PC-9 (cell line): Measurements from ENCODE around the gene MTERF4. TPM values are rescaled to one million over a fixed set of nuclear protein-coding genes. Genes with fewer than 3 reads are reported as not detected.

Experiments used
- BruUV-seq: library from RNA; stranded (reverse); fragments of 400-500 nt; replicated peaks from 2 replicates; lab custom pipeline; 2021; lab: Mats Ljungman, UMichigan
- CTCF ChIA-PET: fragments of 300-600 bp; sonication (Branson Sonifier 250); formaldehyde crosslinking; loops from one replicate; lab custom pipeline; 2022; ENCODE audit warnings: antibody characterized with exemption; lab: Charles Lee
- POLR2A ChIA-PET: fragments of 300-600 bp; sonication (Branson Sonifier 250); formaldehyde crosslinking; loops from one replicate; lab custom pipeline; 2022; ENCODE audit warnings: antibody characterized with exemption; ENCODE audit not compliant: unreplicated experiment; lab: Charles Lee
- DNase-seq, 2 experiments: peaks; one replicate each; pipeline versions ENCODE4 v3.0.0 to v3.0.0-alpha.2; 2015 to 2022; ENCODE audit warnings: mixed read lengths in 1 of 2
- H2AFZ ChIP-seq: fragments of 200-600 bp; sonication (generic); 2 replicates; pipeline ENCODE4 v1.8.1; 2017; ENCODE audit warnings: antibody characterized with exemption
- H3F3A ChIP-seq: fragments of 200-600 bp; sonication (generic); 2 replicates; pipeline ENCODE4 v1.8.1; 2017; ENCODE audit warnings: antibody characterized with exemption, mild to moderate bottlenecking, low read depth; ENCODE audit not compliant: insufficient read depth
- H3K27ac ChIP-seq: fragments of 200-600 bp; sonication (generic); 2 replicates; pipeline ENCODE4 v1.6.1; 2016; ENCODE audit warnings: mixed run types
- H3K27me3 ChIP-seq: fragments of 200-600 bp; sonication (generic); 2 replicates; pipeline ENCODE4 v1.6.1; 2016; ENCODE audit warnings: low read depth, mixed run types; ENCODE audit not compliant: insufficient read depth
- H3K36me3 ChIP-seq: fragments of 200-600 bp; sonication (generic); 2 replicates; pipeline ENCODE4 v1.6.1; 2016; ENCODE audit warnings: low read depth, mixed run types
- H3K4me1 ChIP-seq: fragments of 200-600 bp; sonication (generic); replicated peaks from 2 replicates; pipeline ENCODE4 v1.6.1; 2016; ENCODE audit warnings: mixed run types; ENCODE audit not compliant: insufficient read depth
- H3K4me2 ChIP-seq: fragments of 200-600 bp; sonication (generic); 2 replicates; pipeline ENCODE4 v1.6.1; 2017; ENCODE audit warnings: mixed run types
- H3K4me3 ChIP-seq: fragments of 200-600 bp; sonication (generic); 2 replicates; pipeline ENCODE4 v1.6.1; 2016; ENCODE audit warnings: mixed run types
- H3K79me2 ChIP-seq: fragments of 200-600 bp; sonication (generic); 2 replicates; pipeline ENCODE4 v1.6.1; 2017; ENCODE audit warnings: low read depth, mixed run types
- H3K9me2 ChIP-seq: fragments of 200-600 bp; sonication (generic); 2 replicates; pipeline ENCODE4 v1.8.1; 2017; ENCODE audit warnings: mild to moderate bottlenecking; ENCODE audit not compliant: insufficient read depth
- H3K9me3 ChIP-seq: fragments of 200-600 bp; sonication (generic); 2 replicates; pipeline ENCODE4 v1.8.1; 2016; ENCODE audit warnings: low read depth; ENCODE audit not compliant: insufficient read depth
- H4K20me1 ChIP-seq: fragments of 200-600 bp; sonication (generic); 2 replicates; pipeline ENCODE4 v1.8.1; 2017; ENCODE audit not compliant: insufficient read depth
- EZH2 ChIP-seq: fragments of 200-600 bp; sonication (generic); IDR thresholded peaks from 2 replicates; pipeline ENCODE4 v1.8.0; 2017; ENCODE audit warnings: antibody characterized with exemption, low read depth
- intact Hi-C: fragments of 100-400 bp; cut with micrococcal nuclease; formaldehyde crosslinking; loops from one replicate; pipeline ENCODE4 v1.10.0; 2022; ENCODE audit not compliant: unreplicated experiment
- total RNA-seq: library from RNA; stranded (reverse); gene quantifications from 2 replicates; pipeline ENCODE4 v1.2.3, GENCODE V29; 2021
- TF ChIP-seq, protein P1 (sequence below): fragments of 200-600 bp; sonication (generic); conservative IDR thresholded peaks from 2 replicates; pipeline ENCODE4 v1.6.1; 2017; ENCODE audit warnings: mixed run types, antibody characterized with exemption, mild to moderate bottlenecking, moderate library complexity

Gene MTERF4
- total RNA-seq, 1 experiment from 2014 or later, result 42.8 TPM

DNA sequence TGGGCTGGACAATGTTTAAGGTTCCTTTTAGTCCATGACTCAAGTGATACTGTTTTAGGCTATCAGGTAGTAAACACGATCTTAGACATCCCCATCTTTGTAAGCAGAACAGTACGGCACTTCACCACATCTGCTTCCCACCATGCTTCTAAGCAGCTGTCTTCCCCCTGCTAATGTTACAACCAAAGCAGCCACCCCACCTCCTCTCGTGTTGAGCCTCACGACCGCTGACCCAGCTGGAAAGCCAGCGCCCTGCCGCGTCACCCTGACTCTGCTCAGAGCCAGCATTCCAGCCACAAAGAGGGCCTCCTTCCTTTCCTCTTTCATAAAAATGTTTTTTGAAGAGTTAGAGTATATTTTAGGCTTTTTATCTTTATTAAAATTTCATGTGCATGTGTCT is 9.4 kb downstream of the MTERF4 start:
- POLR2A ChIA-PET, result interaction anchor here (0.6 kb wide), 1 partner anchor 14 kb away, joined by 4 read pairs; no protein-coding TSS in a partner anchor
- CTCF ChIA-PET, result no interaction called here
- Histone ChIP-seq H3F3A (peaks cover 1% of the 10 kb centered on the region; the same call in 1 of the 2 replicates), H3K27me3 (no peaks in the 10 kb centered on the region), H3K36me3 (peaks cover 28% of the 10 kb centered on the region), H4K20me1 (peaks cover 6% of the 10 kb centered on the region; the same call in 1 of the 2 replicates), H3K79me2 (no peaks in the 10 kb centered on the region), H3K4me1 (no peaks in the 10 kb centered on the region), H3K9me2 (no peaks in the 10 kb centered on the region), H3K4me3 (no peak overlapping the region), H3K27ac (no peak overlapping the region), H3K9me3 (no peaks in the 10 kb centered on the region), H2AFZ (no peak overlapping the region), H3K4me2 (no peak overlapping the region)
- BruUV-seq, result no TSS peak
- DNase-seq, result no peak
- TF ChIP-seq, protein P1, sequence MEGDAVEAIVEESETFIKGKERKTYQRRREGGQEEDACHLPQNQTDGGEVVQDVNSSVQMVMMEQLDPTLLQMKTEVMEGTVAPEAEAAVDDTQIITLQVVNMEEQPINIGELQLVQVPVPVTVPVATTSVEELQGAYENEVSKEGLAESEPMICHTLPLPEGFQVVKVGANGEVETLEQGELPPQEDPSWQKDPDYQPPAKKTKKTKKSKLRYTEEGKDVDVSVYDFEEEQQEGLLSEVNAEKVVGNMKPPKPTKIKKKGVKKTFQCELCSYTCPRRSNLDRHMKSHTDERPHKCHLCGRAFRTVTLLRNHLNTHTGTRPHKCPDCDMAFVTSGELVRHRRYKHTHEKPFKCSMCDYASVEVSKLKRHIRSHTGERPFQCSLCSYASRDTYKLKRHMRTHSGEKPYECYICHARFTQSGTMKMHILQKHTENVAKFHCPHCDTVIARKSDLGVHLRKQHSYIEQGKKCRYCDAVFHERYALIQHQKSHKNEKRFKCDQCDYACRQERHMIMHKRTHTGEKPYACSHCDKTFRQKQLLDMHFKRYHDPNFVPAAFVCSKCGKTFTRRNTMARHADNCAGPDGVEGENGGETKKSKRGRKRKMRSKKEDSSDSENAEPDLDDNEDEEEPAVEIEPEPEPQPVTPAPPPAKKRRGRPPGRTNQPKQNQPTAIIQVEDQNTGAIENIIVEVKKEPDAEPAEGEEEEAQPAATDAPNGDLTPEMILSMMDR, result no peak
- no peak for TF ChIP-seq EZH2
- intact Hi-C loops, result no loop called here

DNA sequence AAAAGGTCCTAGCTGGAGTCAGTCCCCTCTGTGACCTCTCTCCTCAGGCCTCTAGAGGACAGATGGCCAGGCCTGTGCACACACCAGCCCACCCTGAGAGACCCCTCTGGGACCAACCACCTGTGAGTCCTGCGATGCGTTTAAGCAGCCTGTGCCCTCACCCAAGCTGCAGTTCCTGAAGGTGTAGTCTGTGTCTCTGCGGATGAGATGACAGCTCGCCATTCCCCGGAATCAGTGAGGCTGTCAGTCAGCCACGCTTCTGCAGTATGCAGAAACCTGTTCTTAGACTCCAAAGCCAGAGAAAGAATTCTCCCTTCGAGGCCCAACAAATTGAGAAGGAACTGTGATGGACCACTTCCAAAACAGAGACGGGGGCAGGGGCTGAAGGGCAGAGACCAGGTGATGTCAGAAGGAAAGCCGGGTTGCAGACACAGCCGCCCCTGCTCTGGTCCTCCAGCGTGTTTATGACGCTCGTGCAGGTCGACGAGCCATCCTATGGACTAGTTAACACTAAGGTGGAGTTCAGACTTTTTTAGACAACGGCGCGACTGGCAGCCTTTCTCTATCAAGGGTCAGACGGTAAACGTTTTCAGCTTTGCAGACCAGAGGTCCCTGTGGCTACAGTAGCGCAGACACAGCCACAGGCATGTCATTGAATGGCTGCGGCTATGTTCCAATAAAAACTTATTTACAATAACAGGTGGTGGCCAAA is 10.2 kb downstream of the MTERF4 start:
- Histone ChIP-seq H3F3A (no peaks in the 10 kb centered on the region; the same call in 1 of the 2 replicates), H3K4me1 (no peaks in the 10 kb centered on the region), H2AFZ (no peak overlapping the region), H3K27ac (no peak overlapping the region), H3K4me3 (no peak overlapping the region), H3K79me2 (no peaks in the 10 kb centered on the region), H3K36me3 (peaks cover 35% of the 10 kb centered on the region), H4K20me1 (peaks cover 6% of the 10 kb centered on the region; the same call in 1 of the 2 replicates), H3K9me3 (no peaks in the 10 kb centered on the region), H3K9me2 (no peaks in the 10 kb centered on the region), H3K4me2 (no peak overlapping the region), H3K27me3 (no peaks in the 10 kb centered on the region)
- no peak for DNase-seq
- POLR2A ChIA-PET, result no interaction called here
- intact Hi-C loops, result no loop called here
- no TSS peak for BruUV-seq
- CTCF ChIA-PET, result interaction anchor here (0.6 kb wide), 1 partner anchor 13 kb away, joined by 8 read pairs; no protein-coding TSS in a partner anchor
- TF ChIP-seq, protein P1, result no peak
- TF ChIP-seq EZH2, result no peak

DNA sequence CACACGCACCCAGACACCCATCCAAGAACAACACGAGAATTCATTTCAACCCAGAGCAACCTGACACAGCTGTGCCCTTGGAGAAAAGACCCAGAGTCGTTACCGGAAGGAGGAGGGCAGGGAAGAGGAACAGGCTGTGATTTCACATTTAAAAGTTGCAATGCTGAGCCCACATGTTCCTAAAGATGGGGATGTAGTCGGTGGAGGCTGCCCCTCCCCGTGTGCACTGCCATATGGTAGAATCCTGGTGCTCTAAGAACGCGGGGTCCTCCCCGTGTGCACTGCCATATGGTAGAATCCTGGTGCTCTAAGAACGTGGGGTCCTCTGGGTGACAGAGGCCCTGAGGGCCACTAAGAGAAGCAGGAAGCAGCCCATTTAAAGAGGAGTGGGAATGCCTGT is 10.9 kb downstream of the MTERF4 start:
- peaks cover 6% of the 10 kb centered on the region; the same call in 1 of the 2 replicates for H4K20me1 ChIP-seq
- no peaks in the 10 kb centered on the region for H3K9me2 ChIP-seq
- ChIA-PET POLR2A (no interaction called here), CTCF (no interaction called here)
- no peaks in the 10 kb centered on the region; the same call in 1 of the 2 replicates for H3F3A ChIP-seq
- DNase-seq, result no peak
- no peak for TF ChIP-seq EZH2
- TF ChIP-seq, protein P1, result no peak
- no peak overlapping the region for H3K4me3 ChIP-seq
- H3K4me1 ChIP-seq, result no peaks in the 10 kb centered on the region
- intact Hi-C loops, result no loop called here
- H3K27ac ChIP-seq, result no peak overlapping the region
- no TSS peak for BruUV-seq
- no peak overlapping the region for H3K4me2 ChIP-seq
- no peak overlapping the region for H2AFZ ChIP-seq
- H3K36me3 ChIP-seq, result peaks cover 32% of the 10 kb centered on the region
- no peaks in the 10 kb centered on the region for H3K27me3 ChIP-seq
- no peaks in the 10 kb centered on the region for H3K79me2 ChIP-seq
- H3K9me3 ChIP-seq, result no peaks in the 10 kb centered on the region
